Cardiac septum (tissue), 1 donor: ENCODE data around the gene RLF. TPM values are rescaled to one million over a fixed set of nuclear protein-coding genes. Genes with fewer than 3 reads are reported as not detected.
A peak's percentile ranks its signal among the peaks of the same experiment; 100 is the strongest.
"Not testable (repeated sequence)": the region's sequence is repeated elsewhere in the genome, so short reads cannot be mapped to it uniquely, and the experiment has no call there.

Source experiments
- DNase-seq: peaks from one replicate; pipeline ENCODE4 v3.0.0-alpha.2; 2020; ENCODE audit warnings: low spot score
- intact Hi-C: fragments of 100-400 bp; cut with DNase I; formaldehyde crosslinking; loops from one replicate; pipeline ENCODE4 v1.14.0; 2022
- total RNA-seq: library from RNA; stranded (reverse); fragmentation: NEBNext Ultra II Directional; extraction: Animal tissue kit (Norgen Biotek cat#: 25700); gene quantifications from one replicate; pipeline ENCODE4 v1.2.1, GENCODE V29; 2021
- donor health status: DM: no; HTN: no; CAD: no.

RLF gene
- total RNA-seq, 1 donor from 2014 or later, result 13.8 TPM

GRCh38 chr1:40221471-40221905 is 60.3 kb downstream of the RLF start:
- DNase-seq, intact Hi-C loops: not testable (repeated sequence)

- intact Hi-C loops, result no loop called here
- DNase-seq, result no peak
Observed at GRCh38 chr1:40221977-40222772, 61.0 kb downstream of the RLF start.

- intact Hi-C loops, result no loop called here
- no peak for DNase-seq
Observed at GRCh38 chr1:40224040-40224439, 62.9 kb downstream of the RLF start.

GRCh38 chr1:40226192-40226591 is 65.0 kb downstream of the RLF start:
- intact Hi-C loops, result no loop called here
- no peak for DNase-seq

- no peak for DNase-seq
- intact Hi-C loops, result no loop called here
Observed at GRCh38 chr1:40232444-40232843, 71.3 kb downstream of the RLF start.

GRCh38 chr1:40239626-40240025 is 78.4 kb downstream of the RLF start:
- intact Hi-C loops, result no loop called here
- no peak for DNase-seq

GRCh38 chr1:40240390-40240789 is 79.2 kb downstream of the RLF start:
- intact Hi-C loops, result no loop called here

GRCh38 chr1:40241362-40241761 is 80.2 kb downstream of the RLF start:
- DNase-seq, result no peak
- intact Hi-C loops, result no loop called here

More at GRCh38 chr1:40240390-40240789, 79.2 kb downstream of the RLF start:
- no peak for DNase-seq

- DNase-seq, result no peak
- intact Hi-C loops, result no loop called here
Observed at GRCh38 chr1:40243351-40243750, 82.2 kb downstream of the RLF start.

- no peak for DNase-seq
- intact Hi-C loops, result no loop called here
Observed at GRCh38 chr1:40244138-40244744, 83.1 kb downstream of the RLF start.

GRCh38 chr1:40245686-40246085 is 84.5 kb downstream of the RLF start:
- no peak for DNase-seq
- intact Hi-C loops, result no loop called here

GRCh38 chr1:40247655-40248054 is 86.5 kb downstream of the RLF start, which contains the start of gene TMCO2:
TSS of gene TMCO2 (plus strand) at chr1:40247937. CDS start at chr1:40247994, 57 bp downstream.
- no peak for DNase-seq
- intact Hi-C loops, result no loop called here

- no peak for DNase-seq
- intact Hi-C loops, result no loop called here
Observed at GRCh38 chr1:40248412-40248811, 87.2 kb downstream of the RLF start.

GRCh38 chr1:40251456-40251855 is 90.3 kb downstream of the RLF start:
- no peak for DNase-seq
- intact Hi-C loops, result no loop called here

- intact Hi-C loops, result no loop called here
- no peak for DNase-seq
Observed at GRCh38 chr1:40252601-40253000, 91.4 kb downstream of the RLF start.

- intact Hi-C loops, result no loop called here
- DNase-seq, result no peak
Observed at GRCh38 chr1:40255231-40255630, 94.0 kb downstream of the RLF start.

- intact Hi-C loops, result loop anchor here (1.0 kb wide), 1 partner anchor 95 kb away; the partner anchor contains the start of gene RLF
- DNase-seq, result no peak
Observed at GRCh38 chr1:40256401-40257084, 95.4 kb downstream of the RLF start.

- no peak for DNase-seq
- intact Hi-C loops, result loop anchor here (1.0 kb wide), 1 partner anchor 96 kb away; the partner anchor contains the start of gene RLF
Observed at GRCh38 chr1:40257313-40257687, 96.1 kb downstream of the RLF start.

- intact Hi-C loops, result loop anchor here (1.0 kb wide), 1 partner anchor 97 kb away; the partner anchor contains the start of gene RLF
- peak; percentile 98 for DNase-seq
Observed at GRCh38 chr1:40257688-40258444, 96.7 kb downstream of the RLF start, which contains the start of gene ZMPSTE24. TSS of gene ZMPSTE24 (plus strand) at chr1:40258236. CDS start at chr1:40258272, 36 bp downstream.

GRCh38 chr1:40258445-40258769 is 97.2 kb downstream of the RLF start:
- intact Hi-C loops, result no loop called here
- no peak for DNase-seq
